Suprapubic skin (tissue), 4 donors: ENCODE results near the gene MLLT6. TPM values are rescaled to one million over a fixed set of nuclear protein-coding genes. Genes with fewer than 3 reads are reported as not detected.
A peak's percentile ranks its signal among the peaks of the same experiment; 100 is the strongest.

ENCODE experiments used
- DNase-seq, 2 donors: peaks; one replicate each; pipeline ENCODE4 v3.0.0-alpha.2; 2019; ENCODE audit warnings: low spot score in 2 of 2
- H3K27ac ChIP-seq: fragments of 200-600 bp; sonication (generic); one replicate; pipeline ENCODE4 v1.5.1; 2019
- H3K27me3 ChIP-seq: fragments of 200-600 bp; sonication (generic); one replicate; pipeline ENCODE4 v1.5.1; 2019
- H3K36me3 ChIP-seq: fragments of 200-600 bp; sonication (generic); one replicate; pipeline ENCODE4 v1.5.1; 2019
- H3K4me1 ChIP-seq: fragments of 200-600 bp; sonication (generic); one replicate; pipeline ENCODE4 v1.5.1; 2019
- H3K4me3 ChIP-seq: fragments of 200-600 bp; sonication (generic); one replicate; pipeline ENCODE4 v1.5.1; 2019; ENCODE audit warnings: mild to moderate bottlenecking
- H3K9me3 ChIP-seq: fragments of 200-600 bp; sonication (generic); one replicate; pipeline ENCODE4 v1.5.1; 2019
- CTCF ChIP-seq, 2 donors: fragments of 200-600 bp in 1 of 2; fragments of 450-650 bp in 1 of 2; sonication (generic) in 1 of 2; IDR thresholded peaks; one replicate each; pipeline ENCODE4 v1.5.1; 2016 to 2019; ENCODE audit warnings: antibody characterized with exemption in 2 of 2, mild to moderate bottlenecking in 1 of 2, moderate library complexity in 1 of 2
- EP300 ChIP-seq: sonication (generic); formaldehyde crosslinking; IDR thresholded peaks from one replicate; pipeline ENCODE4 v1.6.1; 2017; ENCODE audit warnings: antibody characterized with exemption
- POLR2A ChIP-seq, 2 donors: fragments of 450-650 bp; IDR thresholded peaks; one replicate each; pipeline ENCODE4 v1.6.1; 2017; ENCODE audit warnings: antibody characterized with exemption in 2 of 2, mild to moderate bottlenecking in 2 of 2, moderate library complexity in 2 of 2
- POLR2AphosphoS5 ChIP-seq, 3 donors: sonication (generic); formaldehyde crosslinking; IDR thresholded peaks; one replicate each; pipeline ENCODE4 v1.6.1; 2017; ENCODE audit warnings: antibody characterized with exemption in 3 of 3
- WGBS: methylation state at CpG from one replicate; pipeline ENCODE4 v1.1.5; 2018; 5-methylcytosine and 5-hydroxymethylcytosine counted together
- total RNA-seq, 4 donors: library from RNA; depleted of rRNA; stranded (reverse); fragments of >200 nt; gene quantifications; one replicate each; pipeline ENCODE4 v1.1.0, GENCODE V29; 2016

Gene MLLT6
- total RNA-seq, 4 donors from 2014 or later, result 62.7 to 136 (median 79.0) TPM

- Histone ChIP-seq H3K4me1 (peaks cover 44% of the 10 kb centered on the region), H3K36me3 (peaks cover 52% of the 10 kb centered on the region), H3K9me3 (no peaks in the 10 kb centered on the region), H3K4me3 (no peak overlapping the region), H3K27me3 (no peaks in the 10 kb centered on the region), H3K27ac (no peak overlapping the region)
- TF ChIP-seq POLR2A (IDR thresholded peaks at IDR 0.05) (no peak), CTCF (IDR thresholded peaks at IDR 0.05) (peak; percentile 72 to 93)
- DNase-seq, result no peak
- 46% methylated on average over 23 of the region's 23 CpGs for WGBS
Observed at GRCh38 chr17:38735161-38735997, 30.3 kb downstream of the MLLT6 start.

- H3K9me3 ChIP-seq, result no peaks in the 10 kb centered on the region
- peaks cover 50% of the 10 kb centered on the region for H3K36me3 ChIP-seq
- peaks cover 39% of the 10 kb centered on the region for H3K4me1 ChIP-seq
- no peak overlapping the region for H3K27ac ChIP-seq
- DNase-seq, result no peak
- H3K4me3 ChIP-seq, result no peak overlapping the region
- TF ChIP-seq POLR2AphosphoS5 (IDR thresholded peaks at IDR 0.05), result no peak
- TF ChIP-seq POLR2A (IDR thresholded peaks at IDR 0.05), result no peak
- TF ChIP-seq EP300, result no peak
- no peak for TF ChIP-seq CTCF (IDR thresholded peaks at IDR 0.05)
- WGBS, result 89% methylated on average over 14 of the region's 14 CpGs
- no peaks in the 10 kb centered on the region for H3K27me3 ChIP-seq
Observed at GRCh38 chr17:38738007-38738662, 33.1 kb downstream of the MLLT6 start.

- Histone ChIP-seq H3K4me1 (peaks cover 38% of the 10 kb centered on the region), H3K27ac (no peak overlapping the region), H3K36me3 (peaks cover 44% of the 10 kb centered on the region), H3K4me3 (no peak overlapping the region), H3K27me3 (no peaks in the 10 kb centered on the region), H3K9me3 (no peaks in the 10 kb centered on the region)
- WGBS, result 96% methylated on average over 16 of the region's 16 CpGs
- no peak for DNase-seq
- TF ChIP-seq POLR2AphosphoS5 (IDR thresholded peaks at IDR 0.05) (no peak), EP300 (no peak), CTCF (IDR thresholded peaks at IDR 0.05) (no peak), POLR2A (IDR thresholded peaks at IDR 0.05) (no peak)
Observed at GRCh38 chr17:38738686-38739085, 33.6 kb downstream of the MLLT6 start.

- peaks cover 44% of the 10 kb centered on the region for H3K36me3 ChIP-seq
- no peak overlapping the region for H3K4me3 ChIP-seq
- no peak for TF ChIP-seq POLR2AphosphoS5 (IDR thresholded peaks at IDR 0.05)
- WGBS, result 85% methylated on average over 14 of the region's 14 CpGs
- H3K4me1 ChIP-seq, result peaks cover 36% of the 10 kb centered on the region
- H3K27me3 ChIP-seq, result no peaks in the 10 kb centered on the region
- no peaks in the 10 kb centered on the region for H3K9me3 ChIP-seq
- no peak overlapping the region for H3K27ac ChIP-seq
- no peak for DNase-seq
Observed at GRCh38 chr17:38739305-38739704, 34.2 kb downstream of the MLLT6 start.

- no peaks in the 10 kb centered on the region for H3K27me3 ChIP-seq
- no peak overlapping the region for H3K4me3 ChIP-seq
- H3K27ac ChIP-seq, result no peak overlapping the region
- peaks cover 35% of the 10 kb centered on the region for H3K4me1 ChIP-seq
- WGBS, result 91% methylated on average over 16 of the region's 19 CpGs
- TF ChIP-seq POLR2A (IDR thresholded peaks at IDR 0.05) (no peak), POLR2AphosphoS5 (IDR thresholded peaks at IDR 0.05) (no peak), CTCF (IDR thresholded peaks at IDR 0.05) (no peak), EP300 (no peak)
- DNase-seq, result no peak
- no peaks in the 10 kb centered on the region for H3K9me3 ChIP-seq
- peaks cover 44% of the 10 kb centered on the region for H3K36me3 ChIP-seq
Observed at GRCh38 chr17:38740044-38740443, 35.0 kb downstream of the MLLT6 start.
